ENCODE measurements around the gene MAD1L1.

MAD1L1 gene

GRCh38 chr7:1897861-1898627 is 334.7 kb downstream of the MAD1L1 start:
- DNase-seq (ENCODE audit: low read depth), result no peak
- TF ChIP-seq CTCF (conservative IDR thresholded peaks at IDR 0.05; ENCODE audit: low read length), result no peak
- H3K4me3 ChIP-seq (ENCODE audit: low read length), result no peak overlapping the region

GRCh38 chr7:1897076-1897860 is 335.5 kb downstream of the MAD1L1 start:
- no peak overlapping the region for H3K4me3 ChIP-seq (ENCODE audit: low read length)
- TF ChIP-seq CTCF (conservative IDR thresholded peaks at IDR 0.05; ENCODE audit: low read length), result no peak
- DNase-seq (ENCODE audit: low read depth), result no peak

GRCh38 chr7:1895664-1896515 is 336.9 kb downstream of the MAD1L1 start:
- no peak for TF ChIP-seq CTCF (conservative IDR thresholded peaks at IDR 0.05; ENCODE audit: low read length)
- H3K4me3 ChIP-seq (ENCODE audit: low read length), result no peak overlapping the region
- DNase-seq (ENCODE audit: low read depth), result no peak

- no peak overlapping the region for H3K4me3 ChIP-seq (ENCODE audit: low read length)
- no peak for TF ChIP-seq CTCF (conservative IDR thresholded peaks at IDR 0.05; ENCODE audit: low read length)
- DNase-seq (ENCODE audit: low read depth), result no peak
These were observed 337.7 kb downstream of the MAD1L1 start for GRCh38 chr7:1894906-1895663.

- no peak for DNase-seq (ENCODE audit: low read depth)
- TF ChIP-seq CTCF (conservative IDR thresholded peaks at IDR 0.05; ENCODE audit: low read length), result no peak
- H3K4me3 ChIP-seq (ENCODE audit: low read length), result no peak overlapping the region
These were observed 338.3 kb downstream of the MAD1L1 start for GRCh38 chr7:1894313-1894900.

- TF ChIP-seq CTCF (conservative IDR thresholded peaks at IDR 0.05; ENCODE audit: low read length), result no peak
- H3K4me3 ChIP-seq (ENCODE audit: low read length), result no peak overlapping the region
- DNase-seq (ENCODE audit: low read depth), result no peak
These were observed 339.3 kb downstream of the MAD1L1 start for GRCh38 chr7:1893451-1893850.
